Activated T-helper 2 cell treated with anti-CD3 and anti-CD28 coated beads, Interferon-gamma antibody, Interleukin-2, Interleukin-4, amounts not matched to agents 10 μg/mL and 5 μg/mL and 100 μg/mL, durations not matched to agents 14 hours and 24 hours and 36 hours (primary cell): ENCODE data around the gene WDR89. TPM values are rescaled to one million over a fixed set of nuclear protein-coding genes. Genes with fewer than 3 reads are reported as not detected.
"Not testable (repeated sequence)": the region's sequence is repeated elsewhere in the genome, so short reads cannot be mapped to it uniquely, and the experiment has no call there.

Experiments used
- DNase-seq: peaks from one replicate; pipeline ENCODE4 v3.0.0; 2021; ENCODE audit warnings: low spot score
- H3K27ac Mint-ChIP-seq: one replicate; pipeline ENCODE4 v1.8.0; 2021; ENCODE audit warnings: mixed read lengths
- H3K27me3 Mint-ChIP-seq: one replicate; pipeline ENCODE4 v1.8.0; 2021; ENCODE audit warnings: low read depth, mixed read lengths
- H3K36me3 Mint-ChIP-seq: one replicate; pipeline ENCODE4 v1.8.0; 2021; ENCODE audit warnings: low read depth, mixed read lengths
- H3K4me1 Mint-ChIP-seq: one replicate; pipeline ENCODE4 v1.8.0; 2021; ENCODE audit warnings: low read depth, mixed read lengths
- H3K4me3 Mint-ChIP-seq: one replicate; pipeline ENCODE4 v1.8.0; 2021; ENCODE audit warnings: low read depth, mild to moderate bottlenecking, moderate library complexity, mixed read lengths
- H3K9me3 Mint-ChIP-seq: one replicate; pipeline ENCODE4 v1.8.0; 2021; ENCODE audit warnings: mixed read lengths
- intact Hi-C: fragments of 100-400 bp; cut with micrococcal nuclease; formaldehyde crosslinking; loops from one replicate; pipeline ENCODE4 v1.15.1; 2023
- total RNA-seq: library from RNA; stranded (reverse); gene quantifications from 2 replicates; pipeline ENCODE4 v1.2.3, GENCODE V29; 2022

The WDR89 gene
- total RNA-seq, 1 donor from 2014 or later, result 25.9 TPM

GRCh38 chr14:63605041-63605532 is 36.6 kb downstream of the WDR89 start:
- Mint-ChIP-seq H3K4me1 (no peaks in the 10 kb centered on the region), H3K4me3 (no peak overlapping the region), H3K36me3 (peaks cover 34% of the 10 kb centered on the region), H3K27me3 (no peaks in the 10 kb centered on the region), H3K9me3 (no peaks in the 10 kb centered on the region), H3K27ac (no peak overlapping the region)
- intact Hi-C loops, result no loop called here
- no peak for DNase-seq

GRCh38 chr14:63604626-63605025 is 37.0 kb downstream of the WDR89 start:
- H3K27ac Mint-ChIP-seq, result no peak overlapping the region

GRCh38 chr14:63603749-63604277 is 37.9 kb downstream of the WDR89 start:
- H3K9me3 Mint-ChIP-seq, result no peaks in the 10 kb centered on the region
- H3K36me3 Mint-ChIP-seq, result peaks cover 44% of the 10 kb centered on the region
- no peaks in the 10 kb centered on the region for H3K27me3 Mint-ChIP-seq
- H3K27ac Mint-ChIP-seq, result no peak overlapping the region
- intact Hi-C loops, result no loop called here
- no peak overlapping the region for H3K4me3 Mint-ChIP-seq
- DNase-seq, result no peak
- H3K4me1 Mint-ChIP-seq, result no peaks in the 10 kb centered on the region

More at GRCh38 chr14:63604626-63605025, 37.0 kb downstream of the WDR89 start:
- Mint-ChIP-seq H3K4me3 (no peak overlapping the region), H3K27me3 (no peaks in the 10 kb centered on the region), H3K36me3 (peaks cover 38% of the 10 kb centered on the region), H3K9me3 (no peaks in the 10 kb centered on the region), H3K4me1 (no peaks in the 10 kb centered on the region)
- intact Hi-C loops, result no loop called here
- DNase-seq, result no peak

GRCh38 chr14:63598807-63599206 is 42.9 kb downstream of the WDR89 start:
- no peaks in the 10 kb centered on the region for H3K4me1 Mint-ChIP-seq
- no peaks in the 10 kb centered on the region for H3K27me3 Mint-ChIP-seq
- no peak overlapping the region for H3K27ac Mint-ChIP-seq
- peaks cover 78% of the 10 kb centered on the region for H3K36me3 Mint-ChIP-seq
- intact Hi-C loops, result no loop called here
- peaks cover 29% of the 10 kb centered on the region for H3K9me3 Mint-ChIP-seq
- DNase-seq, result no peak
- no peak overlapping the region for H3K4me3 Mint-ChIP-seq

- Mint-ChIP-seq H3K4me3 (no peak overlapping the region), H3K27me3 (no peaks in the 10 kb centered on the region), H3K36me3 (peaks cover 70% of the 10 kb centered on the region), H3K4me1 (no peaks in the 10 kb centered on the region), H3K27ac (no peak overlapping the region), H3K9me3 (peaks cover 31% of the 10 kb centered on the region)
- intact Hi-C loops, result no loop called here
- DNase-seq, result no peak
Observed at GRCh38 chr14:63596998-63597658, 44.5 kb downstream of the WDR89 start.

GRCh38 chr14:63594455-63595372 is 47.0 kb downstream of the WDR89 start:
- H3K4me1 Mint-ChIP-seq, result no peaks in the 10 kb centered on the region
- no peaks in the 10 kb centered on the region for H3K27me3 Mint-ChIP-seq
- peaks cover 51% of the 10 kb centered on the region for H3K36me3 Mint-ChIP-seq
- H3K27ac Mint-ChIP-seq, result no peak overlapping the region
- peaks cover 31% of the 10 kb centered on the region for H3K9me3 Mint-ChIP-seq
- no peak for DNase-seq
- no peak overlapping the region for H3K4me3 Mint-ChIP-seq
- intact Hi-C loops, result no loop called here

- intact Hi-C loops, H3K4me3 Mint-ChIP-seq, H3K27me3 Mint-ChIP-seq, H3K9me3 Mint-ChIP-seq, H3K36me3 Mint-ChIP-seq, H3K4me1 Mint-ChIP-seq, DNase-seq, H3K27ac Mint-ChIP-seq: not testable (repeated sequence)
Observed at GRCh38 chr14:63583046-63583445, 58.6 kb downstream of the WDR89 start.

GRCh38 chr14:63581491-63581890 is 60.2 kb downstream of the WDR89 start:
- no peak for DNase-seq
- H3K4me1 Mint-ChIP-seq, result no peaks in the 10 kb centered on the region
- no peaks in the 10 kb centered on the region for H3K36me3 Mint-ChIP-seq
- intact Hi-C loops, result no loop called here
- no peaks in the 10 kb centered on the region for H3K9me3 Mint-ChIP-seq
- H3K4me3 Mint-ChIP-seq, result no peak overlapping the region
- no peaks in the 10 kb centered on the region for H3K27me3 Mint-ChIP-seq
- H3K27ac Mint-ChIP-seq, result no peak overlapping the region

GRCh38 chr14:63578300-63578699 is 63.4 kb downstream of the WDR89 start:
- intact Hi-C loops, result no loop called here
- H3K4me3 Mint-ChIP-seq, result no peak overlapping the region
- no peaks in the 10 kb centered on the region for H3K4me1 Mint-ChIP-seq
- no peak overlapping the region for H3K27ac Mint-ChIP-seq
- H3K9me3 Mint-ChIP-seq, result no peaks in the 10 kb centered on the region
- H3K27me3 Mint-ChIP-seq, result no peaks in the 10 kb centered on the region
- DNase-seq, result no peak
- H3K36me3 Mint-ChIP-seq, result no peaks in the 10 kb centered on the region

- H3K4me3 Mint-ChIP-seq, result no peak overlapping the region
- peaks cover 3% of the 10 kb centered on the region for H3K27me3 Mint-ChIP-seq
- no peak overlapping the region for H3K27ac Mint-ChIP-seq
- H3K9me3 Mint-ChIP-seq, result no peaks in the 10 kb centered on the region
- no peaks in the 10 kb centered on the region for H3K36me3 Mint-ChIP-seq
- no peaks in the 10 kb centered on the region for H3K4me1 Mint-ChIP-seq
- no peak for DNase-seq
- intact Hi-C loops, result no loop called here
Observed at GRCh38 chr14:63573581-63573980, 68.1 kb downstream of the WDR89 start.

- H3K27me3 Mint-ChIP-seq, result no peaks in the 10 kb centered on the region
- H3K36me3 Mint-ChIP-seq, result no peaks in the 10 kb centered on the region
- DNase-seq, result no peak
- H3K27ac Mint-ChIP-seq, result no peak overlapping the region
- no peaks in the 10 kb centered on the region for H3K9me3 Mint-ChIP-seq
- intact Hi-C loops, result no loop called here
- H3K4me1 Mint-ChIP-seq, result peaks cover 1% of the 10 kb centered on the region
- no peak overlapping the region for H3K4me3 Mint-ChIP-seq
Observed at GRCh38 chr14:63565448-63565847, 76.2 kb downstream of the WDR89 start.

GRCh38 chr14:63564318-63564717 is 77.4 kb downstream of the WDR89 start:
- Mint-ChIP-seq H3K27ac (no peak overlapping the region), H3K4me1 (peaks cover 1% of the 10 kb centered on the region), H3K4me3 (no peak overlapping the region), H3K9me3 (no peaks in the 10 kb centered on the region), H3K27me3 (no peaks in the 10 kb centered on the region), H3K36me3 (no peaks in the 10 kb centered on the region)
- intact Hi-C loops, result no loop called here
- no peak for DNase-seq
